Measurements from ENCODE around the gene ARHGAP28. TPM values are rescaled to one million over a fixed set of nuclear protein-coding genes. Genes with fewer than 3 reads are reported as not detected.

The ARHGAP28 gene
- total and polyA plus RNA-seq, 11 donors, result 0.42 to 7.5 (median 1.8) TPM

- no peak overlapping the region for H3K4me3 ChIP-seq
- H3K36me3 ChIP-seq, result no peaks in the 10 kb centered on the region
- ATAC-seq (no peak), DNase-seq (no peak)
- no peaks in the 10 kb centered on the region for H3K9me3 ChIP-seq
- 81 to 95% (median 87%) methylated on average over 6 of the region's 6 CpGs for WGBS, 4 donors
- intact Hi-C loops (cut with DNase I), result no loop called here
- H3K27me3 ChIP-seq, result peaks cover 0 to 7% (median 0%) of the 10 kb centered on the region in 9 donors
- no peaks in the 10 kb centered on the region for H3K4me1 ChIP-seq
- TF ChIP-seq CTCF (IDR thresholded peaks at IDR 0.05), result no peak
- TF ChIP-seq POLR2A (IDR thresholded peaks at IDR 0.05), result no peak
- no peak overlapping the region for H3K27ac ChIP-seq
Measured at GRCh38 chr18:6943143-6943542, 213.6 kb downstream of the ARHGAP28 start.

- H3K9me3 ChIP-seq, result no peaks in the 10 kb centered on the region
- no peak overlapping the region for H3K4me3 ChIP-seq
- ATAC-seq (no peak), DNase-seq (no peak)
- no peak for TF ChIP-seq POLR2A (IDR thresholded peaks at IDR 0.05)
- no peak for TF ChIP-seq CTCF (IDR thresholded peaks at IDR 0.05)
- WGBS, 4 donors, result 66 to 75% (median 69%) methylated on average over 10 of the region's 10 CpGs
- peaks cover 0 to 5% (median 0%) of the 10 kb centered on the region in 9 donors for H3K27me3 ChIP-seq
- H3K36me3 ChIP-seq, result no peaks in the 10 kb centered on the region
- intact Hi-C loops (cut with DNase I), result no loop called here
- H3K27ac ChIP-seq, result no peak overlapping the region
- H3K4me1 ChIP-seq, result no peaks in the 10 kb centered on the region
Measured at GRCh38 chr18:6947338-6948030, 218.0 kb downstream of the ARHGAP28 start.

GRCh38 chr18:6948281-6949055 is 219.0 kb downstream of the ARHGAP28 start:
- Histone ChIP-seq H3K27ac (no peak overlapping the region), H3K4me3 (no peak overlapping the region), H3K27me3 (peaks cover 0 to 5% (median 0%) of the 10 kb centered on the region in 9 donors), H3K9me3 (no peaks in the 10 kb centered on the region), H3K36me3 (no peaks in the 10 kb centered on the region), H3K4me1 (no peaks in the 10 kb centered on the region)
- 74 to 83% (median 78%) methylated on average over 16 of the region's 16 CpGs for WGBS, 4 donors
- intact Hi-C loops (cut with DNase I), result no loop called here
- TF ChIP-seq CTCF (IDR thresholded peaks at IDR 0.05), result no peak
- no peak for TF ChIP-seq POLR2A (IDR thresholded peaks at IDR 0.05)
- ATAC-seq (no peak), DNase-seq (no peak)

GRCh38 chr18:6949800-6950586 is 220.5 kb downstream of the ARHGAP28 start:
- H3K9me3 ChIP-seq, result no peaks in the 10 kb centered on the region
- no peak overlapping the region for H3K27ac ChIP-seq
- ATAC-seq (no peak), DNase-seq (no peak)
- H3K27me3 ChIP-seq, result peaks cover 0 to 6% (median 0%) of the 10 kb centered on the region in 9 donors
- no peak for TF ChIP-seq POLR2A (IDR thresholded peaks at IDR 0.05)
- TF ChIP-seq CTCF (IDR thresholded peaks at IDR 0.05), result no peak
- 73 to 79% (median 76%) methylated on average over 11 of the region's 11 CpGs for WGBS, 4 donors
- no peaks in the 10 kb centered on the region for H3K4me1 ChIP-seq
- no peaks in the 10 kb centered on the region for H3K36me3 ChIP-seq
- intact Hi-C loops (cut with DNase I), result loop anchor here in 1 of 10 donors (10.0 kb wide), 1 partner anchor 65 kb away; no protein-coding TSS in a partner anchor
- no peak overlapping the region for H3K4me3 ChIP-seq
